Ascending aorta (tissue), 2 donors: Measurements from ENCODE around the gene XPO4. TPM values are rescaled to one million over a fixed set of nuclear protein-coding genes. Genes with fewer than 3 reads are reported as not detected.

Source experiments
- DNase-seq, 2 donors: peaks; one replicate each; pipeline ENCODE4 v3.0.0-alpha.2; 2019; ENCODE audit warnings: low spot score in 2 of 2
- H3K27ac ChIP-seq, 2 donors: fragments of 200-600 bp; sonication (generic); one replicate each; pipeline ENCODE4 v1.5.1; 2016 to 2017; ENCODE audit warnings: mild to moderate bottlenecking in 1 of 2
- H3K27me3 ChIP-seq: fragments of 200-600 bp; sonication (generic); one replicate; pipeline ENCODE4 v1.5.1; 2017
- H3K36me3 ChIP-seq, 2 donors: fragments of 200-600 bp; sonication (generic); one replicate each; pipeline ENCODE4 v1.5.1; 2016
- H3K4me1 ChIP-seq, 2 donors: fragments of 200-600 bp; sonication (generic); one replicate each; pipeline ENCODE4 v1.5.1; 2016 to 2017; ENCODE audit warnings: mild to moderate bottlenecking in 1 of 2
- H3K4me3 ChIP-seq, 2 donors: fragments of 200-600 bp; sonication (generic); one replicate each; pipeline ENCODE4 v1.5.1; 2016 to 2017; ENCODE audit warnings: mild to moderate bottlenecking in 1 of 2
- H3K9me3 ChIP-seq, 2 donors: fragments of 200-600 bp; sonication (generic); one replicate each; pipeline ENCODE4 v1.5.1; 2016
- intact Hi-C: fragments of 100-400 bp; cut with DNase I; formaldehyde crosslinking; loops from one replicate; pipeline ENCODE4 v1.15.1; 2023
- total RNA-seq: library from RNA; depleted of rRNA; stranded (reverse); fragments of >200 nt; gene quantifications from one replicate; pipeline ENCODE4 v1.1.0, GENCODE V29; 2016
- TF ChIP-seq, protein P1 (sequence below), 3 experiments: fragments of 200-600 bp in 2 of 3; fragments of 450-650 bp in 1 of 3; sonication (generic) in 2 of 3; IDR thresholded peaks; one replicate each; pipeline ENCODE4 v1.5.1; 2016 to 2019; ENCODE audit warnings: antibody characterized with exemption in 3 of 3, mild to moderate bottlenecking in 1 of 3, moderate library complexity in 1 of 3

XPO4 gene
- total RNA-seq, 1 donor from 2014 or later = 5.1 TPM

GRCh38 chr13:20728579-20729311, 173.8 kb downstream of the XPO4 start:
- H3K4me1 ChIP-seq = no peaks in the 10 kb centered on the region
- DNase-seq = no peak
- H3K9me3 ChIP-seq = no peaks in the 10 kb centered on the region
- TF ChIP-seq, protein P1, sequence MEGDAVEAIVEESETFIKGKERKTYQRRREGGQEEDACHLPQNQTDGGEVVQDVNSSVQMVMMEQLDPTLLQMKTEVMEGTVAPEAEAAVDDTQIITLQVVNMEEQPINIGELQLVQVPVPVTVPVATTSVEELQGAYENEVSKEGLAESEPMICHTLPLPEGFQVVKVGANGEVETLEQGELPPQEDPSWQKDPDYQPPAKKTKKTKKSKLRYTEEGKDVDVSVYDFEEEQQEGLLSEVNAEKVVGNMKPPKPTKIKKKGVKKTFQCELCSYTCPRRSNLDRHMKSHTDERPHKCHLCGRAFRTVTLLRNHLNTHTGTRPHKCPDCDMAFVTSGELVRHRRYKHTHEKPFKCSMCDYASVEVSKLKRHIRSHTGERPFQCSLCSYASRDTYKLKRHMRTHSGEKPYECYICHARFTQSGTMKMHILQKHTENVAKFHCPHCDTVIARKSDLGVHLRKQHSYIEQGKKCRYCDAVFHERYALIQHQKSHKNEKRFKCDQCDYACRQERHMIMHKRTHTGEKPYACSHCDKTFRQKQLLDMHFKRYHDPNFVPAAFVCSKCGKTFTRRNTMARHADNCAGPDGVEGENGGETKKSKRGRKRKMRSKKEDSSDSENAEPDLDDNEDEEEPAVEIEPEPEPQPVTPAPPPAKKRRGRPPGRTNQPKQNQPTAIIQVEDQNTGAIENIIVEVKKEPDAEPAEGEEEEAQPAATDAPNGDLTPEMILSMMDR (IDR thresholded peaks at IDR 0.05) = no peak
- H3K36me3 ChIP-seq = peaks cover 0 to 11% of the 10 kb centered on the region in 2 donors
- intact Hi-C loops = no loop called here
- no peak overlapping the region for H3K27ac ChIP-seq
- H3K27me3 ChIP-seq = no peaks in the 10 kb centered on the region
- H3K4me3 ChIP-seq = no peak overlapping the region

- intact Hi-C loops = no loop called here
- H3K27me3 ChIP-seq = no peaks in the 10 kb centered on the region
- no peaks in the 10 kb centered on the region for H3K9me3 ChIP-seq
- TF ChIP-seq, protein P1 (IDR thresholded peaks at IDR 0.05) = no peak
- no peak for DNase-seq
- H3K4me3 ChIP-seq = no peak overlapping the region
- H3K4me1 ChIP-seq = no peaks in the 10 kb centered on the region
- no peak overlapping the region for H3K27ac ChIP-seq
- peaks cover 0 to 11% of the 10 kb centered on the region in 2 donors for H3K36me3 ChIP-seq
Observed at GRCh38 chr13:20727856-20728255, 174.7 kb downstream of the XPO4 start.

Other genes starting within 250 kb of the XPO4 start
- not detected for gene IL17D, start 199.0 kb downstream of the XPO4 start, total RNA-seq
- gene EEF1AKMT1, start 128.8 kb downstream of the XPO4 start, total RNA-seq = not detected
- 49.0 TPM for gene LATS2, start 158.8 kb upstream of the XPO4 start, total RNA-seq
- 46.7 TPM for gene SAP18, start 237.4 kb upstream of the XPO4 start, total RNA-seq